GM12892 (cell line): Measurements from ENCODE around the gene CIPC.

Experiments
- POLR2A ChIP-seq: IDR thresholded peaks from 2 replicates; pipeline ENCODE4 v1.6.1; 2011; ENCODE audit warnings: low read depth, low read length, control low read depth
- POLR2AphosphoS5 ChIP-seq: IDR thresholded peaks from 2 replicates; pipeline ENCODE4 v1.6.1; 2011; ENCODE audit warnings: low read depth, low read length, control low read depth
- TAF1 ChIP-seq: IDR thresholded peaks from 2 replicates; pipeline ENCODE4 v1.6.1; 2011; ENCODE audit warnings: low read depth, mild to moderate bottlenecking, control low read depth, low read length, borderline replicate concordance

DNA sequence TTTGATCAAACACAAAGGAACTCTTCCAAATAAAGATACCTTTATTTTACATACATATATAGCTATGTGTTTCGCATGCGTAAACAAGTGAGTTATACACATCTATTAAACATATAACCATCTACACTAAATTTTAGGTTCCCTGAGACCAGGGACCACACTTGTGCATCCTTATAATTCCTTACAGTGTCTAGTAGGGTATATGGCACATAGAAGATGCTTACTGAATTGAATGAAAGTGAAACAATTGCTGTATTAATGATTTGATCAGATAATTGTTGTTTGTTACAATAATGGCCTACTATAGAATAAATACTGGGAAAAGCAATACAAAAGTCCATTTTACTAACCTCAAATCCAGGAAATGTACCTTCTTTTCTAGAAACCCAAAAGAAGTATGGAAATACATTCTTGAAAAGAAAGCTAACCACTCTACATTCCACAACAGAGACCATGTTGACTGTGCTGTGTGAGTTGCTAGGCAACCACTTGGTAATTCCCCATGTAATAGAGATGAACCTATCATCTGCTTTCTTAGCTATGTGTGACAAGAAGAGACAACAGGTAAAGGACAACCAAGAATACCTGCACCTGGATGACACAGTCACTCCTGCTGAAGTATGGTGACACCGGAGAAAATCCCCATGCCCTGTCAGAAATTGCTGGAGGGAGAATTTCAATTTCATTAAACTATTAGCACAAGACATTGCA, 11.9 kb upstream of the CIPC start:
- TF ChIP-seq POLR2A (no peak), TAF1 (no peak), POLR2AphosphoS5 (no peak)
